ENCODE measurements around the gene VCL.
"Not testable (repeated sequence)": the region's sequence is repeated elsewhere in the genome, so short reads cannot be mapped to it uniquely, and the experiment has no call there.

Gene VCL

DNA sequence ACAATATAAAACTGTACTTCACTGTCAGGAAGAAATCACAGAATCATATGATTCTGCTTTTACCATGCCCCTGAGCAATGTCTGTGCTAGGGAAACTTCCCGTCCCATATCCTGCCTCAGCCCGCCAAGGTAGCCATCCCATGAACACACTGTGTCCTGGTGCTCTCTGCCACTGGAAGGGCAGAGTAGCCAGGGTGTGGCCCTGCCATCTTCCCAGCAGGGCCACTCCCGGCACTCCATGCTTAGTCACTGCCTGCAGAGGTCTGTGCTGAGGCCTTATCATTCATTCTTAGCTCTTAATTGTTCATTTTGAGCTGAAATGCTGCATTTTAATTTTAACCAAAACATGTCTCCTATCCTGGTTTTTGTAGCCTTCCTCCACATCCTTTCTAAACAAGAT lies 120.9 kb downstream of the VCL start:
- Histone ChIP-seq H3K4me3 (ENCODE audit: low read depth in 1 of 2, low read length in 2 of 2) (no peak overlapping the region), H3K9ac (ENCODE audit: low read length) (no peak overlapping the region), H3K27me3 (ENCODE audit: control insufficient read depth in 1 of 2, insufficient read depth in 2 of 2, low read length in 2 of 2) (no peaks in the 10 kb centered on the region), H3K36me3 (ENCODE audit: insufficient read depth, low read length) (peaks cover 87% of the 10 kb centered on the region), H3K4me1 (ENCODE audit: insufficient read depth, low read length) (peaks cover 23% of the 10 kb centered on the region), H3K27ac (ENCODE audit: low read depth, low read length) (no peak overlapping the region), H3K9me3 (ENCODE audit: low read length) (no peaks in the 10 kb centered on the region)

DNA sequence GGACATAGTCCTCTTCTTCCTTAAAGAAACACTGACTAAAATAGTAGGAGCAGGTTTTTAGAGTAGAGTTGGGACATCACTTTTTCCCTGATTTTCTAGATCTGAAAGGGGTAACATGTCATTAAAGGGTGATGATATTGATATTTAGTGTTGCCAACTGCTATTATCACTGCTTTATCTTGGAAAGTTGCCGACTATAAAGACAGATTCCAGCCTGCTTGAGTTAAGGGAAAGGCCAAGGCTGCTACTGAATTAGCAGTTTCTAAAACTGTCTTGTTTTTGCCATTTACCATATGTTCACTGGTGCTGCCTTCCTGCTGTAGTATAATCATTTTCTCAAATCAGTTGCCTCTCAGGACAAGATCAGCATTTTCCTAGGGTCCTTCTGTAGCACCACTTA lies 123.0 kb downstream of the VCL start:
- H3K4me3 ChIP-seq (ENCODE audit: low read depth in 1 of 2, low read length in 2 of 2): no peak overlapping the region
- no peaks in the 10 kb centered on the region for H3K9me3 ChIP-seq (ENCODE audit: low read length)
- H3K36me3 ChIP-seq (ENCODE audit: insufficient read depth, low read length): peaks cover 88% of the 10 kb centered on the region
- H3K27me3 ChIP-seq (ENCODE audit: control insufficient read depth in 1 of 2, insufficient read depth in 2 of 2, low read length in 2 of 2): no peaks in the 10 kb centered on the region
- no peak overlapping the region for H3K27ac ChIP-seq (ENCODE audit: low read depth, low read length)
- H3K9ac ChIP-seq (ENCODE audit: low read length): no peak overlapping the region
- peaks cover 23% of the 10 kb centered on the region for H3K4me1 ChIP-seq (ENCODE audit: insufficient read depth, low read length)

- Histone ChIP-seq H3K27ac (ENCODE audit: low read depth, low read length) (no peak overlapping the region), H3K36me3 (ENCODE audit: insufficient read depth, low read length) (peaks cover 87% of the 10 kb centered on the region)
Observed at GRCh38 chr10:74121368-74121767, 123.5 kb downstream of the VCL start.

DNA sequence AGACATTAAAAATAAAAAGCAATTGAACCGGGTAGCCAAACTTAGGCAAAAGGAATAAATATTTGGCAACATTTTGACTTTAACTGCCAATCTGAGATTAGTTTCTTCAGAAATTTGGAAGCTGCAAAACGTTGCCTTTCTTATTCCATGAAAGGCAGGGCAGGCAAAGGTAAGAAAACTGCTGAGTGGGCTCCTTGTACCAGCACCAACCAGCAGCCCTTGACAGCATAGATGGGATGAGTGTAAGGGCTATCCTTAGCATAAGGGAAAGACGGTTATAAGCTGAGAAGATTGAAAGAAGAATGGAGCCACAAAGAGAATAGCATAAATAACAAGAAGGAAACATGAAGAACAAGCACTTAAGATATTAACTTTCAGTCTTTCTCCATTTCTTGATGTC lies 124.1 kb downstream of the VCL start:
- H3K27me3 ChIP-seq (ENCODE audit: control insufficient read depth in 1 of 2, insufficient read depth in 2 of 2, low read length in 2 of 2): no peaks in the 10 kb centered on the region
- H3K4me3 ChIP-seq (ENCODE audit: low read depth in 1 of 2, low read length in 2 of 2): no peak overlapping the region
- peaks cover 82% of the 10 kb centered on the region for H3K36me3 ChIP-seq (ENCODE audit: insufficient read depth, low read length)
- peaks cover 23% of the 10 kb centered on the region for H3K4me1 ChIP-seq (ENCODE audit: insufficient read depth, low read length)
- H3K9ac ChIP-seq (ENCODE audit: low read length): no peak overlapping the region
- no peak overlapping the region for H3K27ac ChIP-seq (ENCODE audit: low read depth, low read length)
- no peaks in the 10 kb centered on the region for H3K9me3 ChIP-seq (ENCODE audit: low read length)

More at GRCh38 chr10:74121368-74121767, 123.5 kb downstream of the VCL start:
- no peaks in the 10 kb centered on the region for H3K9me3 ChIP-seq (ENCODE audit: low read length)
- H3K9ac ChIP-seq (ENCODE audit: low read length): no peak overlapping the region
- H3K4me3 ChIP-seq (ENCODE audit: low read depth in 1 of 2, low read length in 2 of 2): no peak overlapping the region
- peaks cover 23% of the 10 kb centered on the region for H3K4me1 ChIP-seq (ENCODE audit: insufficient read depth, low read length)
- H3K27me3 ChIP-seq (ENCODE audit: control insufficient read depth in 1 of 2, insufficient read depth in 2 of 2, low read length in 2 of 2): no peaks in the 10 kb centered on the region

GRCh38 chr10:74123081-74123480 lies 125.2 kb downstream of the VCL start:
- no peak overlapping the region for H3K4me3 ChIP-seq (ENCODE audit: low read depth in 1 of 2, low read length in 2 of 2)
- H3K36me3 ChIP-seq (ENCODE audit: insufficient read depth, low read length): peaks cover 74% of the 10 kb centered on the region
- H3K9me3 ChIP-seq (ENCODE audit: low read length): no peaks in the 10 kb centered on the region
- no peak overlapping the region for H3K27ac ChIP-seq (ENCODE audit: low read depth, low read length)
- H3K4me1 ChIP-seq (ENCODE audit: insufficient read depth, low read length): peaks cover 23% of the 10 kb centered on the region
- no peak overlapping the region for H3K9ac ChIP-seq (ENCODE audit: low read length)
- H3K27me3 ChIP-seq (ENCODE audit: control insufficient read depth in 1 of 2, insufficient read depth in 2 of 2, low read length in 2 of 2): no peaks in the 10 kb centered on the region

DNA sequence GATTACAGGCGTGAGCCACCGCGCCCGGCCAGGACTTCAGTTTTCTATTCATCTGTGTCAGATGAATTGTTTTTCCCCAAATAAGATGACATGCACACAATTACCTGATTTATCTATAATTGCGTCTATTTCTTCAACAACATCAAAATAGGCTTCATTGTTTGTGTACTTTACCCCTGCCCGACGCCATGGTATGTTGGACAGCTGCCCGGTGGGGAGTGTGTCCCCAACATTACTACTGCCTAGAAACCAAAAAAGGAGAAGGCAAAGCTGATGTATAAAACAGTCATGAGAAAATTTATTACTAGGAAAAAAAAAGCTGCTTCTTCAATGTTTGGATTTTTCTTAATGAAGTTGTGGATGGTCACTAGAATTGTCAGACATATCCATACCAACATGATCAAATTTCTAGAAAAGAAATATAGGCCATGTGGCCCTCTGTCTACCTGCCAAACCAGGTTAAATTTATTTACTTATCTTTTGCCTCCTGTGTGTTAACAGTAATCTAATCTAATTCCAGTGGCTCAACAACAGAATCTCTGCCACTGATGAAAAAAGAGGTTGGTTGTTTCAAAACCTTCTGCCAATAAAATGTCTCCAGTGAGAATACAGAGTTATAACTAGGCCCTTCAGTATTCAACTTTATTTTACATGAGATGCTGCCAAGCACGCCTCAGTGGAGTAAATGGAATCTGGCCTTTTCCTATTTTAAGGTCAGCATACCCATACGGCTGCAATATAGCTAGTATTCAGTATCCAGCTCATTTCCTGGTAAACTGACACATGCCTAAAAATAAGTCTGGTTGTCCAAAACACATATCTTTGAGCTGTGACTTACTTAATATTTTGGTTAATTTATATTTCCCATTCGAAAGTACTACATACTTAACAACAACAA lies 136.3 kb downstream of the VCL start:
- Histone ChIP-seq H3K36me3 (ENCODE audit: insufficient read depth, low read length) (peaks cover 40% of the 10 kb centered on the region), H3K4me3 (ENCODE audit: low read depth in 1 of 2, low read length in 2 of 2) (no peak overlapping the region), H3K27ac (ENCODE audit: low read depth, low read length) (no peak overlapping the region), H3K9me3 (ENCODE audit: low read length) (no peaks in the 10 kb centered on the region), H3K4me1 (ENCODE audit: insufficient read depth, low read length) (peaks cover 7% of the 10 kb centered on the region), H3K9ac (ENCODE audit: low read length) (no peak overlapping the region), H3K27me3 (ENCODE audit: control insufficient read depth in 1 of 2, insufficient read depth in 2 of 2, low read length in 2 of 2) (no peaks in the 10 kb centered on the region)

GRCh38 chr10:74135452-74135851 lies 137.5 kb downstream of the VCL start:
- peaks cover 34% of the 10 kb centered on the region for H3K36me3 ChIP-seq (ENCODE audit: insufficient read depth, low read length)

DNA sequence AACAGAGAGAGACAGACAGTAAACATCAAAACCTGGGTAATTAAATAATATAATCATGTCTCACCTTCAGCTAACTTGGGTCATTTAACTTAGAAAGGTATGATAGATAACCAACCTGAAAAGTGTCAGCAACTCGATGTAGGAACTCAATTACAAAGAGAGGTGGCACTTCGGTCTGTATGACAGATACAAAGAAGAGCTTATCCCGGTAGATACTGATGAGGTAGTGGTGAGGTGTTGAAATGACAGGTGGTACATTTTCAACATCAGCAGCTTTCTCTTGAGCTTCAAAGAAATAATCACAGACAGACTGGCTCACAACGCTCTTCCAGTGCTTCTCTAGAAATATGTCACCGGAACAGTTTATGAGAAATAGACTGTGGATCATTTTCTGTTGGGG lies 140.1 kb downstream of the VCL start:
- Histone ChIP-seq H3K36me3 (ENCODE audit: insufficient read depth, low read length) (peaks cover 34% of the 10 kb centered on the region), H3K9me3 (ENCODE audit: low read length) (no peaks in the 10 kb centered on the region), H3K4me1 (ENCODE audit: insufficient read depth, low read length) (peaks cover 13% of the 10 kb centered on the region), H3K4me3 (ENCODE audit: low read depth in 1 of 2, low read length in 2 of 2) (no peak overlapping the region), H3K27ac (ENCODE audit: low read depth, low read length) (no peak overlapping the region), H3K27me3 (ENCODE audit: control insufficient read depth in 1 of 2, insufficient read depth in 2 of 2, low read length in 2 of 2) (no peaks in the 10 kb centered on the region), H3K9ac (ENCODE audit: low read length) (no peak overlapping the region)

More at GRCh38 chr10:74135452-74135851, 137.5 kb downstream of the VCL start:
- no peaks in the 10 kb centered on the region for H3K27me3 ChIP-seq (ENCODE audit: control insufficient read depth in 1 of 2, insufficient read depth in 2 of 2, low read length in 2 of 2)
- H3K4me1 ChIP-seq (ENCODE audit: insufficient read depth, low read length): peaks cover 7% of the 10 kb centered on the region
- no peak overlapping the region for H3K27ac ChIP-seq (ENCODE audit: low read depth, low read length)
- no peaks in the 10 kb centered on the region for H3K9me3 ChIP-seq (ENCODE audit: low read length)
- H3K9ac ChIP-seq (ENCODE audit: low read length): no peak overlapping the region
- H3K4me3 ChIP-seq (ENCODE audit: low read depth in 1 of 2, low read length in 2 of 2): no peak overlapping the region

DNA sequence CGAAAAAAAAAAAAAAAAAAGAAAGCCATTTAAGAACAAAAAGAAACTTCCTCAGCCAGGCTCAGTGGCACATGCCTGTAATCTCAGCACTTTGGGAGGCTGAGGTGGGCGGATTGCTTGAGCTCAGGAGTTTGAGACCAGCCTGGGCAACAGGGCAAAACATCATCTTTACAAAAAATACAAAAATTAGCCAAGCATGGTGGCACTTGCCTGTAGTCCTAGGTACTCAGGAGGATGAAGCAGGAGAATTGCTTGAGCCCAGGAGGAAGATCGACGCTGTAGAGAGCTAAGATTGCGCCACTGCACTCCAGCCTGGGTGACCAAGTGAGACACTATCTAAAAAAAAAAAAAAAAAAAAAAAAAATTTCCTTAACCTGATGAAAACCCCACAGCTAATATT lies 140.7 kb downstream of the VCL start:
- H3K36me3 ChIP-seq (ENCODE audit: insufficient read depth, low read length): peaks cover 29% of the 10 kb centered on the region
- not testable (repeated sequence) for H3K9me3 ChIP-seq (ENCODE audit: low read length); H3K27me3 ChIP-seq (ENCODE audit: control insufficient read depth in 1 of 2, insufficient read depth in 2 of 2, low read length in 2 of 2); H3K4me3 ChIP-seq (ENCODE audit: low read depth in 1 of 2, low read length in 2 of 2); H3K27ac ChIP-seq (ENCODE audit: low read depth, low read length); H3K9ac ChIP-seq (ENCODE audit: low read length)
- H3K4me1 ChIP-seq (ENCODE audit: insufficient read depth, low read length): peaks cover 13% of the 10 kb centered on the region

DNA sequence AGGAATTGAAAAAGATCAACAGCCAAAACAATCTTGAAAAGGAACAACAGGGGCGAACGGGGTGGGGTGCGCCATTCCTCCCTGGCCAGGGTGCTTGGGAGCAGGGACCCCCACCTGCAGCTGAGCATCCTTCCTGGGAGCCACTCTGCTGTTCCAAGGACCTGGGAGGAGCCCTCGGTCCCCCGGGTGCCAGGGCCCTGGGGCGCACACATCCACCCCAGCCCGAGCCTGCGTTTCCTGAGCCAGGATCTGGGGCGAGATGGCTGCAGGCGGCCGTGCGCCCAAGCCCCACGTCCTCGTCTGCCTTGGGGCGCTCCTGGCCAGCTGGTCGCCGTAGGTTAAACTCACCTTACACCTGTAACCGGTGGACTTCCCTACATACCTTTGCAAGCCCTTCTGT lies 142.1 kb downstream of the VCL start:
- Histone ChIP-seq H3K4me1 (ENCODE audit: insufficient read depth, low read length) (peaks cover 11% of the 10 kb centered on the region), H3K27me3 (ENCODE audit: control insufficient read depth in 1 of 2, insufficient read depth in 2 of 2, low read length in 2 of 2) (no peaks in the 10 kb centered on the region), H3K9ac (ENCODE audit: low read length) (no peak overlapping the region), H3K9me3 (ENCODE audit: low read length) (no peaks in the 10 kb centered on the region), H3K36me3 (ENCODE audit: insufficient read depth, low read length) (peaks cover 28% of the 10 kb centered on the region), H3K27ac (ENCODE audit: low read depth, low read length) (no peak overlapping the region), H3K4me3 (ENCODE audit: low read depth in 1 of 2, low read length in 2 of 2) (no peak overlapping the region)

- Histone ChIP-seq H3K9ac (ENCODE audit: low read length) (no peak overlapping the region), H3K4me1 (ENCODE audit: insufficient read depth, low read length) (peaks cover 17% of the 10 kb centered on the region), H3K9me3 (ENCODE audit: low read length) (no peaks in the 10 kb centered on the region), H3K27me3 (ENCODE audit: control insufficient read depth in 1 of 2, insufficient read depth in 2 of 2, low read length in 2 of 2) (no peaks in the 10 kb centered on the region), H3K27ac (ENCODE audit: low read depth, low read length) (no peak overlapping the region), H3K4me3 (ENCODE audit: low read depth in 1 of 2, low read length in 2 of 2) (no peak overlapping the region), H3K36me3 (ENCODE audit: insufficient read depth, low read length) (peaks cover 26% of the 10 kb centered on the region)
Observed at GRCh38 chr10:74140553-74140952, 142.6 kb downstream of the VCL start.

GRCh38 chr10:74145133-74145532 lies 147.2 kb downstream of the VCL start:
- no peaks in the 10 kb centered on the region for H3K9me3 ChIP-seq (ENCODE audit: low read length)
- H3K4me1 ChIP-seq (ENCODE audit: insufficient read depth, low read length): peaks cover 42% of the 10 kb centered on the region
- no peak overlapping the region for H3K4me3 ChIP-seq (ENCODE audit: low read depth in 1 of 2, low read length in 2 of 2)
- H3K36me3 ChIP-seq (ENCODE audit: insufficient read depth, low read length): no peaks in the 10 kb centered on the region
- no peaks in the 10 kb centered on the region for H3K27me3 ChIP-seq (ENCODE audit: control insufficient read depth in 1 of 2, insufficient read depth in 2 of 2, low read length in 2 of 2)
- peak overlapping the region; percentile 53 for H3K27ac ChIP-seq (ENCODE audit: low read depth, low read length)
- H3K9ac ChIP-seq (ENCODE audit: low read length): no peak overlapping the region
